Stimulated activated CD4-positive, alpha-beta T cell treated with anti-CD3 and anti-CD28 coated beads, TNF-alpha, amount 100 ng/mL, for 24 hours (primary cell): Measurements from ENCODE around the gene ARIH2.
A peak's percentile ranks its signal among the peaks of the same experiment; 100 is the strongest.
"Not testable (repeated sequence)": the region's sequence is repeated elsewhere in the genome, so short reads cannot be mapped to it uniquely, and the experiment has no call there.

Experiments used
- DNase-seq, 3 experiments: peaks; one replicate each; pipeline ENCODE4 v3.0.0-alpha.2; 2020; ENCODE audit warnings: low read depth in 3 of 3

The ARIH2 gene

DNA sequence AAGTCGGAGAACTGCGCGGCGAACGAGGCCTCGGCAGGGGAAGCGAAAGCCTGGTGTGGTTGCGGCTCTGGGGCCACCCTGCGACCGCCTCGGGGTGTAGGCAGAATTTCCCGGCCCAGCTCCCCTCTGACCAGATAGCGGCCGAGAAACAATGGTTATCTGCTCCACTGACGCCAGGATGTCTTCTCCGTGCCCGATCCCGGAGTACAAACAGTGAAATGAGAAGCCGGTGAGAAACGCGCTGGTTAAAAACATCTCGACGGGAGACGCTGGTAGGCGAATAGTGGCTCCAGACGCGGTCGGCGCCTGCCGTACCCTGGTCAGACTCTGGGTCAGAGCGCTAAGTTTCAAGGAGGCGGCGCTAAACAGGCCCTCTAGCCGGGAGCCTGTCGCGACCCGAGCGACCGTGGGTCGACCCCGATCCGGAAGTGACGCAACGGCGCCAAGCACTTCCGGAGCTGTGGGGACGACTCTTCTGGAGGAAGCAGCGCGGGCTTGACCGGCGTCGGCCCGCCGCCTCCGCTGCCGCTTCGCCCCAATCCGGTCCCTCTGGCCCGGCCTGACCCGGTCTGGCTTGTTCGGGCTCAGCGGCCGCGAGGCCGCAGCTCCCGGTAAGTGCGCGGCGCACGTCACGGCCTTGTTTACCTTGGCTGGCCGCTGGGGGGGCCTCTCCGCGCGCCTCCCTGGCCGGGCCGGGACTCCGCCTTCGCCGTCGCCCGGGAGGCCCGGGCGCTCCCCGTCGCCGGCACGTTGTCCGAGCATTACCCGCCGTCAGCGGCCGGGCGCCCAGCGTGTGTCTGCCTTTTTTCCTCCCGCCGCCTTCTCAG, at the start of gene ARIH2:
Gene ARIH2 (plus strand): TSS at position 455 of the 827 bp plus-strand sequence. CDS start 8,717 bp downstream, outside the sequence.
- peak; percentile 78 to 87 (median 79) for DNase-seq

GRCh38 chr3:48877671-48878070, 41.0 kb upstream of the ARIH2 start:
- DNase-seq = no peak

GRCh38 chr3:48879307-48879993, 39.2 kb upstream of the ARIH2 start:
- DNase-seq = no peak

GRCh38 chr3:48879994-48880377, 38.7 kb upstream of the ARIH2 start:
- no peak for DNase-seq

DNA sequence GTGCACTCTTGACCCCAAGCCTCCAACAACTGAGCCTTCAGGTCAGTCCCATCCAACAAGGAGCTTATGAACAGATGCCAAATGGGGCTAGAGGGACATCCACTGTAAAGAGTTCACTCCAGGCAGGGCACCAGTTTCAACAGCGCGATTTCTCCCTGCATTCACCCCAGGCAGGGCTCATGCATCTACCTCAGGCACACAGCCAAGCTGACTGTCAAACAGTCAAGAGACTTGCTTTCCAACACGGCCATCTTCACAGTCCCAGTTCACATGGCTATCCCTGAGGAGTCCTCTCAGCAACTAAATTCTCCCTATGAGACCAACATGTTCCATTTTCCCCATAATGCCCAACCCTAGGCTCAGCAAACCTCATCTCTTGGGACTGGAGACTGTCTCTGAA, 37.6 kb upstream of the ARIH2 start:
- no peak for DNase-seq

DNA sequence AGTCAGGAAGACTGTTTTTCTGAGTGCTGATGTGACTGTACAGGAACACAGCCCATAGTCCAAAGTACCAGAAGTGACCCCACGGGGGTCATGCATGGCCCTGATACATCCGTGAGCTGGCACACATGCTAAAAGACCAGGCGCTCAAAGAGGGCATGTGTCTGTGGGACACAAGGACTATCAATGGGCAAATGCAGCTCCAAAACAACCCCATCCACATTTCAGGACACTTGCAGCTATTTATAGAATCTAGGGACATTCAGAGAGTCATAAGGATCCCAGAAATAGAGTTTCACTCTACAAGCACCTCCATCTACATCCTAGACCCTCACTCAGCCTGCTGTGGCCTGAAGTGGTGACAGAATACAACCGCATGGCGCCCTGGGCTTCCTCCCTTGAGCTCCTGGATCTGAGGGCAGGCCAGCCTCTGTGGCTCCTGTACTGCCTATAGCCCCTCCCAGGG, 37.0 kb upstream of the ARIH2 start:
- no peak for DNase-seq

DNA sequence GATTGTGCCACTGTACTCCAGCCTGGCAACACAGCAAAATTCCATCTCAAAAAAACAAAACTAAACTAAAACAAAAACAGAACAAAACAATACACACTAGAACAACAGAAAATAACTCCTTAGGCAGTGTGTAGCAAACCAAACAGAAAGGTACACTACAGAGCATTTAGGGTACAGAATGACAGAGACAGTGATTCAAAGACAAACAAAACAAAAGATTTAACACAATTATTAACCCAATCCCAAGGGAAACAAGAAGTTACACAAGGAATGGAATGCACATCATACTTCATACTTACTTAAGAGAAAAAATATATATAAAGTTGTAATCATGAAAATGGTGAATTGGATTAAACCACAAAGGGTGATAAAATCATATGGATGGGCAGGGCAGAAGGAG, 32.9 kb upstream of the ARIH2 start:
- no peak for DNase-seq

DNA sequence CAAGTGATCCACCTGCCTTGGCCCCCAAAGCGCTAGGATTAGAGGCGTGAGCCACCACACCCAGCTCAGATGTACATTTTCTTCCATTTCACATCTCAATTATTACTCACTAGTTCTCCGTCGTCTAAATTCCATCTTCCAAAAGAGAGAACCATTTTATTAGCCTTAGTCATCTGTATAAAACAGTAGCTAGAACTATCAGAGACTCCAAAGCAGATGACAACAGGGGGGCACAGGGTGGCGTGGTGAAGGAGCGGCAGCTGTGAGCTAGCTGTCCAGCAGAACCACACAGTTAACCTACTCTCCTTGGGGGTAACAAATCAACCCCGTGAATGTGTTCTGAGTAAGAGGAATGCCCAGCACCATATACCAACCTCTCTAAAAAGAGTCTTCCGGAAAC, 27.0 kb upstream of the ARIH2 start:
- no peak for DNase-seq

GRCh38 chr3:48894516-48894915, 24.1 kb upstream of the ARIH2 start:
- DNase-seq = no peak

GRCh38 chr3:48896936-48897335, 21.7 kb upstream of the ARIH2 start:
- no peak for DNase-seq

- DNase-seq = no peak
Observed at GRCh38 chr3:48897460-48898376, 20.9 kb upstream of the ARIH2 start.

DNA sequence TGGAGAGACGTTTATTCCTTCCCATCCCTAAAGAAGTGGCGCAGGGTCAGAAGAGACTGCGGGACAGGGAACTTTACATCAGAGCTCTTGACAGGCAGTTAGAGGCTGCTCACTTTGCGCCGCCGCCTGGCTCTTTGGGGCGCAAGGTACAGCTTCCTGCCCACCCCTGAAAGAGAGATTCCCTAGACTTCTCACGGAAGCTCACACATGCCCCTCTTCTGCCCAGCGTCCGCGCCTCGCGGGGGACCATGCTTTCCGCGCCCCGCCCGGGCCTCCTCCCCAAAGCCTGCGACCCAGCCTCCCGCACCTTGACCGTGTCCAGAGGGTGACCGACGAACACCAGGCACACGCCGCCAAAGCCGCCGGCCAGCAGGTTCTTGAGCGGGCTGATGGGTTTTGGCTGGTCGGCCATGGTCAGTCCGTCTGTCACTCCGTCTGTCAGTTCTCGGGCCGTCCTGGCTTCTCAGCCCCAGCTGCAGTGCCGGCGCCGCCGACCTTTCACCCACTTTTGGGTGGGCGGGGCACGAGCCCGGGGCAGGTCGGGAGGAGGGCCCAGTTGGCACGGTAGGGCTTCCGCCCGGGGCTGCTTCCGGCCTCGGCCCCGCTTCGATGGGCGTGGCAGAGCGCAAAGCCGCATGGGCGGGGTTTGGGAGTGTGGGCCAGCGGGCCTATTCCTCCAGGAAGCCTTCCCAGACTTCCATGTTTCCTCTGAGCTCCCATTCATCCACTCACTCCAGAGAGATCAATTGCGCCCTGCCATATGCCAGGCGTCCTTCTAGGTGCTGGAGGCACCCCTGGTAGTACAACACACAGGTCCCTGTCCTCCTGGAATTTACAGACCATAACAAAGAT, 20.0 kb upstream of the ARIH2 start, which contains the start of gene SLC25A20:
Gene SLC25A20 (minus strand): TSS at position 500 of the 852 bp plus-strand sequence. CDS start 88 bp downstream, at position 412.
- peak; percentile 82 to 91 (median 84) for DNase-seq

GRCh38 chr3:48899273-48899672, 19.4 kb upstream of the ARIH2 start:
- DNase-seq = no peak

GRCh38 chr3:48907026-48907425, 11.6 kb upstream of the ARIH2 start:
- not testable (repeated sequence) for DNase-seq

- DNase-seq = no peak
Observed at GRCh38 chr3:48915296-48915695, 3.3 kb upstream of the ARIH2 start.

- peak; percentile 21 to 55 (median 41) for DNase-seq
Observed at GRCh38 chr3:48919215-48920138, 835 bp downstream of the ARIH2 start.

GRCh38 chr3:48926425-48927392, 8.1 kb downstream of the ARIH2 start:
- DNase-seq = no peak

- DNase-seq = no peak
Observed at GRCh38 chr3:48927928-48928327, 9.3 kb downstream of the ARIH2 start.

DNA sequence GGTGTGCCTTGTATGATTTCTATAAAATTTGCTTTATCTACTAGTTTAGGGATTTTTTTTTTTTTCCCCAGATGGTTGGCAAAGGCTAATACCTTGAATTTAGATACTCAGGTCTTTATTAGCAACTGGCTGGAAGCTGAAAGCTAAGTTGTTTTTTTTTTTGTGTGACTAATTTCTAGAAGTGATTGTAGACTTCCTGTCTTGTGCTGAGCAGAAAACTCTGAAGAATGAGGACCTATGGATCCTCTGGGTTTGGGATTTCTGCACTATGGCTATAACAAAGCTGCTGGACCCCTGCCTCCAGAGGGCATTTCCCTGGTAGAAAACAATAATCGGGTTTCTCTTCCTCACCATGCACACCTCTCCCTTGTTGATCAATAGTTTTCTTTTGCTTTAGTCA, 10.0 kb downstream of the ARIH2 start:
- no peak for DNase-seq
